NCI-H2171 treated with DMSO at 0.1 percent for 48 hours (cell line): ENCODE results near the gene TSC1.

ENCODE experiments used
- DNase-seq: peaks from one replicate; lab custom pipeline; 2025; lab: John Stamatoyannopoulos, UW

Gene TSC1

DNA sequence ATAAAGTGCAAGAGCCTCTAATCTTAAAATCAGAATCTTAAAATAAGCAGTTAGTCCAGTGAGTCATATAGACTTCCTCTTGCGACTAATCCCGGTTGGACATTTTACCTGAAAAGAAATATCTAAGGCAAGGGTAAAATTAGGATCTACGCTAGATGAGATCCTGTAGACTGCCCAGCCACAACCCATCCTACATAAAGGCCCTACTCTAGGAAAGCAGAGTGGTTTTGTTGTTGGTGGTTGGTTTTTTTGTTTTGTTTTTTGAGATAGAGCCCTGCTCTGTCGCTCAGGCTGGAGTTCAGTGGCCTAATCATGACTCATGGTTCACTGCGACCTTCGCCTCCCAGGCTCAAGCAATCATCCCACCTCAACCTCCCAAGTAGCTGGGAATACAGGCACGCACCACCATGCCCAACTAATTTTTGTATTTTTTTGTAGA, 6.9 kb downstream of the TSC1 start:
- DNase-seq = no peak

DNA sequence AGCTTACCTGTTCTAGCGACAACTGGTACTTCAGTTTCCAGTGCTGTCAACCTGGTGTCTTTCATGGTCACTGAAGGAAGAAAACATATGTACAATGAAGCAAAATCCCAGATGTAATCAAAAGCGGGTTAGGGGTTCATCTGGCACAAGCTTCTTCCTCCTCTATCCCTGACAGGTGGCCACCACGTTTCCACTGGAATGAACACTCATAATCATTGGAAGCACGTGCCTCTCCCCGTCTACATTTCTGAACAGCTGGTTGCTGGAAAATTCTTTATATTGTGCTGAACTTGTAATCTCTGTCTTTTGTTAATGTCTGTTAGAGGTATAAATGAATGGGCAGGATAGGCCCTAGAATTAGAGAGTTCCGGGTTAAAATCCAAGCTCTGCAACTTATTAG, 9.4 kb downstream of the TSC1 start:
- DNase-seq = peak; percentile 91

DNA sequence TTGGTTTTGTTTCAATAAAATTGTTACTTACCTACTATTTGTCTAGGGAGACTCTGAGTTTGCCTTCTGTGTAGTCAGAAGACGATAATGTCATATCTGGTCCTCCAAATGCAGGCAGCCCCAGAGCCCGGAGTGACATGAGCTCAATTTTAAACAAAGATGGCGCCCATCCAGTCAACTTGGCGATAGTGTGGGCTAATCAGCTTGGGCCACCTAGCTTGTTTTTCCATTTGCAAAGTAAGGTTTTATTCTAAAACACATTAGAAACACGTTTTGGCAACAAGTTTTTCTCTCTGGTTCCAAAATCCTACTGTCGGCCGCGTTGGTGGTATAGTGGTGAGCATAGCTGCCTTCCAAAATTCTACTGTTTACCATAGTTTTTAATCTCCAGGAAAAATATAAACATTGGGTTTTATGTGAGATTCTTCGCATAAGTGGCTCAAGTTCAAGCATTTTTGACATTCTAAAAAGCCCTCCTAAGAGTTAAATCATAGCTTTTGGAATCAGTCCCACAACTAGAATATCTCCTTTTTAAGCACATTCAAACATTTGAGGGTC, 13.2 kb downstream of the TSC1 start:
- no peak for DNase-seq

DNA sequence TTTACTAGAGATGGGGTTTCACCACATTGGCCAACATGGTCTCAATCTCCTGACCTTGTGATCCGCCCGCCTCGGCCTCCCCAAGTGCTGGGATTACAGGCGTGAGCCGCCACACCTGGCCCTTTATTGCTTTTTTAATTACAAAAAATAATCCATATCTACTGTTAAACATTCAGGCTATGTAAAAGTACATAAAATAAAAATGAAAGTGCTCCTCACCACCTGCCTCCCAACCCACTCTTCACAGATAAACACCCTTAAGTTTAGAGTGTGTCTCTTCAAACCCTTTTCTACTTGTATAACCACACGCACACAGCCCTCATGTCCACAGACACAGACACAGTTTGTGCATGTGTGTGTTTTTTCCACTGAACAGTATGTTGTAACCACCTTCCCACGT, 16.7 kb downstream of the TSC1 start:
- DNase-seq = no peak

DNA sequence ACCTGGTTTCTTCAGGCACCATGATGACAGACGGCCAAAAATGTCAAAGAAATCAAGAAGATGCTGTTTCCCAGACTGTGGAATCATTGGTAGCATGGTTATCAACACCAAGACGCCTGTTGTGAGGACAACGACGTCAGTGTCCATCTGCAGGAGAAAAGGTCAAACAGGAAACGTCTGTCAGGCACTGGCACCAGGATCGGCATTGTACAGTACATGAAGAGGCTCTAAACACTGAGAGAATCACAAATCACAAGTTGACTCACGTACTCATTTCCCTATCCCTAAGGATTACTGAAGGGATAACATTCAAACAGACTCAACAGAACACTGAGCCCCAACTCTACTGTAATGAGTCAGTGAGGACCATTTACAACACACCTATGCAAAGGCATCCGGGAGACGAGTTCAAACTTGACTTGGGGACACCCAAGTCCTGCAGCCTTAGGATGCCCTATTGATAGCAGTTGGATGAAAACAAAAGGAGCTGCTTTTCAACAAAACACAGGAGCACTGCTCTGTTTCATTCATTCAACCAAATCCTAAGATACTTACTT, 21.0 kb downstream of the TSC1 start:
- DNase-seq = no peak

DNA sequence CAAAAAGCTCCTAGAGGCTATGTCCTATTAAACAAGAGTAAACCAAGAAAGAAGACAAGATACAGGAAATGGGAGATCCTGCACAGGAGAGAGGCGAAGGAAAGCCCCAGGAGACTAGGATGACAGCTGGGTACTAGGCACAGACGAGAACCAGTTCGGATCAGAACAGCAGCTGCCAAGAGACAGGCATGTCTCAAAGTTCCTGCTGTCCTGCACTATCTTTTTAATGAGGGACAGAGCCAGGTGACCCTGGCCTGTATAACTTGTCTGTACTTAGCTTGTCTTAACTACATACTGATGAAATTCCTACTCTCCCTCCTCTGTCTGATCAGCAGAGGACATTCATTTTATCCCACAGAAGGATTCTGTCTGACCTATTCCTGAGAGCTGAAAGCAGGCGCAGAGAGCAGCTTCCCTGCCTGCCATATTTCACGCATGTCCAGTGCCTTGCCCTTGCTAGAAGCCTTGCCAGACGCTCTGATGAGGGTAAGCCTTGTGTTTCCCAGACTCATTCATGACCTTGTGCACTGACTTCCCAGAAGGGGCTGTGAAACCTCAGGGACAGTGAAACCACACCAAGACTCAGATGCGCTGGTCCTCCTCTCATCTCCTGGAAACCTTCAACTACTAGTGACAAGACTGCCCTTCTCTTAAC, 24.7 kb downstream of the TSC1 start:
- DNase-seq = no peak

DNA sequence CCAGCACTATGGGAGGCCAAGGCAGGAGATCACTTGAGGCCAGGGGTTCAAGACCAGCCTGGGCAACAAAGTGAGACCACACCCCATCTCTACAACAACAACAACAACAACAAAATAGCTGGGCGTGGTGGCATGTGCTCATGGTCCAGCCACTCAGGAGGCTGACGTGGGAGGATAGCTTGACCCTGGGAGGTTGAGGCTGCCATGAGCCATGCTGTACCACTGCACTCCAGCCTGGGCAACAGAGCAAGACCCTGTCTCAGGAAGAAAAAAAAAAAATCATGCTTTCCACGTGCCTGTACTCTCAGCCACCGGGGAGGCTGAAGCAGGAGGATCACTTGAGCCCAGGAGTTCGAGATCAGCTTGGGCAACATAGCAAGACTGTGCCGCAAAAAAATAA, 29.5 kb downstream of the TSC1 start:
- DNase-seq = no peak

DNA sequence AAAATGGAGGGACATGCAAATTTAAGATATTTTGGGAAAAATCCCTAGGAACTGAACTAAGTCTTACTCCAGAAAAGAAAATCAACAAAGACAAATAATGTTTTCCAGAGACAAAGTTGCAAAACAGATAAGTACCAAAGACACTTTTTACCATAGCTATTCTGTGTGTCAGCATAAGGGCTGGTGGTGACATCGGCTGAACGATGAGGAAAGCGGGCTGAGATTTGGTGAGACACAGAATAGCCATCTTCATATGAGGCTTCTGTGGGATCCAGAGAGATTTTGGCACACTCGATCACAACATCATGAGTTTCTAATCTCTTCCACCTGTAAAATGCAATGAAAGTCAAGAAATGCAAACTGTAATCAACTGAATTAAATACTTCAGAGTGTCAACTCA, 32.3 kb downstream of the TSC1 start:
- DNase-seq = no peak

DNA sequence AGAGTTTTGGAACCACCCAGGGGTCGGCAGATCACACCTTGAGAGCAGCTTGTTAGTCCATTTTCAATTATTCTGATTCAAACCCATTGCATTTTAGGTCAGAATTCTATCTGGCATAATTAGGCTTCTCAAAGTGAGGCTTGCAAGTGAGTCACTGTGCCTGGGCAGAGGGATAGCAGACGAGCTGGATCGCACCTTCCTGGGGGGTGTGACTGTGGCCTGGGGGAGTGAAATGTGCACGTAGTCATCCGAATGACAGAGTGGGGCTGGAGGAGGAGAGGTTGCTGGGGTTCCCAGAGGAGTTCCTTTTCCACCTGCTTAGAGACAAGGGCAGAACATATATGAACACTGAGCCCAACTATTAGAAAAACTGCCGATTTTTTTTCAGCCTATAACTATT, 34.0 kb downstream of the TSC1 start:
- DNase-seq = no peak

DNA sequence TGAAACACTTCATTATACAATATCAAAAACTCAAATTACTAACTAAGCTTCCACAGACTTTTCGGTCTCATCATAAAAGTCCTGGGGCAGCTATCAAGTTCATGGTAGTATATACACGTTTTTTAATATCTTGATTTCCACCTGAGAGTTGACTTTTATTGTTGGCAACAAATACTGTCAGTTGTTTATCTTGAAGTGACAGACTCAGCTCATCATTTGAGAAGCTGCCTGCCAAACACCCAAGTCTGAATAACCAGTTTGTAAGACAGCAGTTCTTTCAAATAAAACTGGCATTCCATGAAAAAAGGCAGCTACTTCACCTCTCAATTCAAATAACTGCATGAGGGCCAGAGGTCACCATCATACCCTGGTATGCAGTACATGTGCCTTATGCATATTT, 35.1 kb downstream of the TSC1 start:
- no peak for DNase-seq

DNA sequence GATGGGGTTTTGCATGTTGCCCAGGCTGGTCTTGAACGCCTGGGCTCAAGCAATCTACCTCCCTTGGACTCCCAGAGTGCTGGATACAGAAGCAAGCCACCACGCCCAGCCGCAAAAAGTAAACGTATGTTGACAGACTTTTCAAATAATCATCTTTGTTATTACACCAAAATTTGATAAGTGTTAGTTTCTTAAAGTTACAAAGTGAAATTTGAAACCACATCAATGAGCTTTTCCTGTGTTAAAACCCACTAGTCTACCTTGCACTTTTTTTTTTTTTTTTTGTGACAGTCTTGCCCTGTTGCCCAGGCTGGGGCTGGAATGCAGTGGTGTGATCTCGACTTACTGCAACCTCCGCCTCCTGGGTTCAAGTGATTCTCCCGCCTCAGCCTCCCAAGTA, 35.8 kb downstream of the TSC1 start:
- DNase-seq = no peak

DNA sequence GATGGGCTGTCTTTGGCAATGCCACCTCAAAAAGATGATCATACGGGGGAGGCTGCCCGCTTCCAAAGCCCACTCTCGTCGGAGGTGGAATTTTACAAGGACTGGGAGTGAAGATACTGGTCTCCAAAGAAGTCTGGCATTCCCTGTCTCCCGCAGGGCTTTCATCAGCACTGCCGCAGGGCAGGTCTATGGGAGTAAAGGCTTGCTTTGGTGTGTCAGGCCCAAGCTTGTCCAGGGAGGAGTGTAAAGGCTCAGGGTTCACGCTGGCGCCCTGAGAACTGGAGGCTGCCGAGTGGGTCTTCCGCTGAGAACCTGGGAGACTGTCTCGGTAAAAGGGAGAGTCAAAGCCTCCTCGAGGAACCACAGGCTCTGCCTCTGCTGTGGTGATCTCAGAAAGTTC, 38.7 kb downstream of the TSC1 start:
- DNase-seq = no peak

DNA sequence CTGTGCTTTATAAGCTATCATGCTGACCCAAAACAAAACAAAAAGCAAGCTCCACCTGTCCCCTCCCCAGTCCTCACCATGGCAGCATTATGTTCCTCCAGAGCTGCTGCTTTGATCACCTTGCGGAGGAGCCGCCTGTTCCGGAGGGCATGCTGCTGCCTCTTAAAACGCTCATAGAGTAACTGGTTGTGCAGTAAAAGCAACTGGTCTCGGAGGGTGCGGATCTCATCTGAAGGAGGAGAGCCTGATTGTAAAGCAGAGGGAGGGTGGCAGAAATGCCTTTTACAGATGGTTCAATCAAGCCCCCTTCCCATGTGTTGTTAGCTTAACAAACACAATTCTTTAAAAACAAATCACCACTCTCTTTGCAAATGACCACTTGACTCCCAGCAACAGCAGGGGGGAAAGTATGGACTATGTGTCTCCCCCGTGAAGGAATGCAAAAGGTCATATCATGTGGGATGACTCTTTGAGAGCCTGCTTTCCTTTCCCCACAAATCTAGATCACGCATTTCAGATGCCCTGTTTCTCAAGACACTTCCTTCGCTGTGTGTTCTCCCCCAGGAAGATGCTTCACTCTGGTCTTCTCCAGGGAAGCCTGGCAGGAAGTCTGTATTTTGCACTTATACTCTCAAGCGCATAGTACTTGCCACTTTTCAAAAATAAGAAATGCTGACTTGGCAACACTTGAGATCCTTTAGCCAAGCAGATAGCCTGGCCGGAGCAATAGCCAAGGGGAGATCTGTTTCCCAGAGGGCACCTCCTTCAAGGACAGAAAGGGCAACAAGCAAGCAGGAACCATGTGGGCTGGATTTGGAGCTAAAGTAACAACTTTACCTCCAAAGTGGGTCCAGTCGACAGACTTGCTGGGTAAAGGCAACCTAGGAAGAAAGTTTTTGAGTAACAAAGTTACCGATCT, 40.6 kb downstream of the TSC1 start:
- no peak for DNase-seq

DNA sequence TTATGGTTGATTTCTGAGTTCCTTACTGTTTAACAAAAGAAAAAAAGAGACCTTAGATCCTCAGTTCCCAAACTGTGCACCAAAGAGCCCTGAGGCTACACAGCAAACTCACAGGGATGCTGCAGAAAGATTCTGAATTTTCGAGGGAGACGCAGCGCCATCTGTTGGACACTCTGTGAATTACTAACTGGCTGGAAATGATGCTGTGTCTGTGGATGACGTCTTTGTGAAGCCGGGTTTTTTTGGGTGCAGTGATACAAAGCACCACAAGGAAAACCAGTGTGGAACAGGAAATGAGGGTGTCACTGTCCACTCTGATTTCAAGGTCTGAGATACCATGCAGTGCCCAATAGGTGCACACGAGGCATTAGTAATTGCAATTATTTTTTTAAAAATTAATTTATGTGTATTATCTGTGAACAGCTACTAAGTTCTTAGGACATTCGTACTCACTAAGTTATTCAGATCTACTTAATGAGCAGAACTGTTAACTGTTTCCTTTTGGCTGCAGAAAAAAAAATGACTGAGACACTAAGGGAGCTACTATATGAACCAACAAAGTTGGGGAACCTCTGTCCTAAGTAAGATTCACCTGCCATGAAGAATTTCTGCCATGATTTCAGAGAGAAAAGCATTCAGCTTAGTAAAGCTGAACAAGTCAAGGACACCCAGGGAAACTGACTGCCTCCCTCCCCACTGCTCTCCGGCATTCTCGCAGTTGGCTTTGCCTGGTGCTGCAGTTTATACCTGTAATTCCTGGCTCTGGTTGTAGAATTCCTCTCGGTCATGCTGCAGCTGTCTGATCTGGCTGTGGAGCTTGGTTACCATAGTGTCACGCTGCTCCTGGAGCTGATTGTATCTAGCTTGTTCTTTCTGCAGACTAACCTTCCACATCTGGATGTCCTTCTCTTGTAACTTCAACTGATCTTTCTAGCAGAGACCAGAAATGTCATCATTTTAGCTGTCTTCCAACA, 42.3 kb downstream of the TSC1 start:
- DNase-seq = peak; percentile 85

DNA sequence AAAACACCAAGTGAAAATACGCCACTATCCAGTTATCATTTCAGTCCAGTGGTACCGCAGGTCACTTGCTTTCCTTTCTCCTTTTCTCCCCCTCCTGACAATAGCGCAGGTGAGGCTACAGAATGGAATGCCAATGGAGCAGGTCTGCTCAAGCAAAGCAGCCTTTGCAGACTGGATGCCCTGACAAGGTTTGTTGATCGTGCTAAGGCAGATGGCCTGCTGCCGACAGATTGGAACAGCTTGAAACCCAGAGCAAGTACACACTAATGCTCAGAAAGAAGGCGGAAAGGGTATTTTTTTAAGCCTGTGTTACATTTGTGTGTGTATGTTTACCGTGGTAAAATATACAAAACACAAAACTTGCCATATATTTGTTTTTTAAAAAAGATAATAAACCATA, 46.4 kb downstream of the TSC1 start:
- DNase-seq = peak; percentile 88

DNA sequence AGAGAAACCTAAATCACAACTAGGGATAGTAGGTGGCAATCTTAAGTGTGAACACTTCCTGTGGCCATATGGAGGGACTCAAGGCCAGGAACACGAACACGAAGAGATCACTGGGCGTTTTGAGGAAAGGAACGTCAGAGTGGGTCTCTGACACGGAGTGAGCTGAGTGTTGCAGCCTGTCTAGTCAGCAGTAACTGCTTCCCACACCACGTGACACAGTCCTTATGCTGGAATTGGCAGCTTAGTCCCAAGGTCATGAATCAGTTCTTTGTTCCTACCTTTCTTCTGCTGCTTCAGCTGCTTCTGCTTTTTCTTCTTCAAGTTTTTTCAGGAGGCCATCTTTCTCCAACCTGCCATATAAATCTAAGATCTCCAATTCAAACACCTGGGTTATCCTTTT, 47.5 kb downstream of the TSC1 start:
- no peak for DNase-seq

DNA sequence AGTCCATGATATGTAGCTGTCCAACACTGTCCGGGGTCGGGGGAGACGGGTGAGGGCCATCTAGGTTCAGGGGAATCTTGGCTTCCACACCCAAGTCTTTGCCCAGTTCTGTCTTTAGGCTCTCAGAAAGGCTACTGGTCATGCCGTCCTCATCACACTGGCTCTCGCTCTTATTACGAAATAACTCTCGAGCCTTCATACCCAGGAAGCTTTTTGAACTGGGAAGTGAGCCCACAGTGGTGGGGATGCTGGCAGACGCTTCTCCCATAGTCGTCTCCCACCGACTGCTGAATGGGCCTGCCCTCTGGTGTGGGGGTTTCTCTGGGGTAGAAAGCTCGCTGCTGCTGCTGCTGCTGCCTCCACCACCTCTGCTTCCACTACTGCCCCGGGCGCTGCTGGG, 48.2 kb downstream of the TSC1 start:
- DNase-seq = no peak

DNA sequence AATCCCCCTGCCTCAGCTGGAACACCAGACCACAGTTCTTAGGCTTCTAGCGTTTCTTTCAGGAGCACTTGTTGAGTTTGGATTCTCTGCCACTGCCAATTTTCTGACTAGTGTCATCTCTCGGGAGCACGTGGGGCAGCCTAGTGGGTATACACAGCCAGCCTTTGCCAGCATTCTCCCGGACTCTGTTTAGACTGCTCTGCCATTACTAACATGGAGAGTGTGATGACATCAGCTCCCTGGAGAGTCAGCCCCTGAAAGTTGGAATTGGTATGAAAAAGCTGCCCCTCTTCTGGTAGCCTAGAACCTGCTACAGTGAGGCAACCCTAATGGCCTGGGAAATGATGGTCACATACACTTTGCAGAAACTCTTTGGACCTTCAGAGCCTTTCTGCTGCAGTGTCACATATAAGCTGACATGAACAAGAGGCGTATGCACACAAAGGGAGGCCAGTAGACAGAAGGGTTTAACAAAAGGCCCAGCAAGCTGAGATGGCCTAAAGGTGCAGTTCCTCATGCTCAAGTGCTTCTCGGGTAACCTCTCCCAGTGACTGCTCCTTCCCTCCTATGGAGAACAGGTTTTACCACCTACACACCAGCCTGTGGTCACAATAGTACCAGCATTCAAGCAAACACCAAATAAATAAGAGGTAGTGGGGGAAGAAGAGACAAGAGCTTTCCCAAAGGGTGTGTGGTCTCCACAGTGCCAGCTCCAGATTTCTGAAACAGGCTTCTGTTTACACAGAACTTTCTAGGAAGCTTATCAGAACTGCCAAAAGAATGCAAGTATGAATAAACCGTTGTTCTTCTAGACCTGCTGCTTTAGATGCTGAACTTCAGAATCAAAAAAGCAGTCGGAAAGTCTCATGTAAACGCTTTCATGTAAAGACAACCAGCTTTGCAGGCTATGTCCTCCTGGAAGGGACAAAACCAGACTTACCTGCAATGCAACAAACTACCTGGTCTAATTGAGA, 49.3 kb downstream of the TSC1 start:
- peak; percentile 43 for DNase-seq

DNA sequence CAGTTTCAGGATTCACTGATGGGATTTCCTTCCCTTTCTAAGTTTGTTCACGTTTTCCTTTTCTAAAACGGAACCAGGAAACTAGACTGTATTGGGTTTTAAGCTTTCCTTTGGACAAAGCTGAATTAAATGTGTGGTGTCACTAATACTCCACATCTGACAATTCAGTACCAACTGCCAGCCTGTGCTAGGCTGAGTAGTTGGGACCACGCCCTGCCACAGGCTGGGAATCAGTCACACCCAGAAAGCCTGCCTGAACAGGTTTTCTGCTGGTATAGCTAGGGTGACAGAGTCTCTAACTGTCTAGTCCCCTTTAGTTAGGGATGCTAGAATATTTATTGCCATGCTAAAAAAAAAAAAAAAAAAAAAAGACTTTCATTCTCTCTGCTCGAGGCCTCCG, 50.1 kb downstream of the TSC1 start:
- peak; percentile 87 for DNase-seq

DNA sequence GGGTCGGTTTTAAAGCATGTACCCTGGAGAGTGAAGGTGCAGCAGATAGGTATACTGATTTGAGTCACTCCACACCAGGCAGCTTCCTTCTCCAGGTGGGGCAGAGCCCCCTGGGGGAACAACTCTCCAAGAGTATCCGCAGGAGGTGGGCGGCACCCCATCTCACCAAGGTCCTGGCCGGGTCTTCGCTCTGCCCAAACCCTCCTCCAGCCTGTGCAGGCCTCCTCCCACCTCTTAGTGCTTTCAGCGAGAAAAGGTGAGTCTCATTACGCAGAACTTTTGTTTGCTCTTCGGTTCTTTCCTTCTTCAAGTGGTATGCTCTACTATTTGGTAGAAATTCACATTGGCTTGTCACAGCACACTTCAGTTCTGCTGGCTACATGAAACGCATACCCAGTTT, 52.0 kb downstream of the TSC1 start:
- no peak for DNase-seq

DNA sequence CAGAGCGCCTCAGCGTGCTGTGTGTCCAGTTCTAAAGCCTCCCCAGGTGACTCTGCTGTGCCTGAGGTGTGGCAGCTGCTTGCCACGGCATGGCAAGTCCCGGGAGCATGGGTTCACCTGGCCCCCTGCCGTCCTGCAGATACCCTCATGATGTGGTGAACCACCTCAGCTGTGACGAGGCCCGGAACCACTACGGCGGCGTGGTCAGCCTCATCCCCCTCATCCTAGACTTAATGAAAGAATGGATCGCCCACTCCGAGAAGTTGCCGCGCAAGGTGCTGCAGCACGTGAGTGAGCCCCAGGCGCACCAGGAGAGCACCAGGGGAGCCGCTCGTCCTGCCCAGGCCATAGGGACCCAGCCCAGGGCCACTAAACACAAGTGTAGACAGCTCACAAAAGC, 56.3 kb downstream of the TSC1 start:
- DNase-seq = no peak
